GM23248 (cell line): ENCODE results near the gene POGLUT2.

Source experiments
- EZH2 ChIP-seq: fragments of 200-600 bp; sonication (generic); IDR thresholded peaks from 2 replicates; pipeline ENCODE4 v1.6.1; 2018; ENCODE audit warnings: antibody characterized with exemption, mild to moderate bottlenecking; ENCODE audit not compliant: insufficient read depth, poor library complexity, severe bottlenecking
- EZH2phosphoT487 ChIP-seq: fragments of 200-600 bp; sonication (generic); IDR thresholded peaks from 2 replicates; pipeline ENCODE4 v1.6.1; 2018; ENCODE audit warnings: antibody characterized with exemption, moderate library complexity, mild to moderate bottlenecking, low read depth; ENCODE audit not compliant: insufficient read depth

DNA sequence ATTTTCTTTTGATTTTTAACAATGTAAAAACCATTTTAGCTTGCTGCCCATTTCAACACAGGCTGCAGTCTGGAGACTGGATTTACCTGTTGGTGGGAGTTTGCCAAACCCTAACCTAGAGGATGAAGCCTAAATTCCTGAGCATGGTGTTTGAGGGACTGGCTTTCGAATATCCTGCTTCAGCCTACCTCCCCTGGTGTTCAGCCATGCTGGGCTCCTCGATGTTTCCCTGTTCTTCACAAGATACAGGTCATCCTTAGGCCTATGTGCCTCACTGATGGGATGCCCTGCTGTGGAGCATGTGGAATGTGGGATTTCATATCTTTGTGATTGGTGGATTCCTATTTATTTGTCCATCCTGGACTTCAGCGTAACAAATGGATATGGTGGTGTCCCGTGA is 26.6 kb upstream of the POGLUT2 start:
- TF ChIP-seq EZH2 = no peak
- no peak for TF ChIP-seq EZH2phosphoT487
